HG02588 (cell line): ENCODE measurements around the gene EFNB2.

Experiments used
- ATAC-seq: cut with Tn5 transposase; IDR thresholded peaks from one replicate; pipeline ENCODE4 v1.9.1; 2021; ENCODE audit warnings: mild to moderate bottlenecking, moderate library complexity; ENCODE audit not compliant: unreplicated experiment

Gene EFNB2, protein sequence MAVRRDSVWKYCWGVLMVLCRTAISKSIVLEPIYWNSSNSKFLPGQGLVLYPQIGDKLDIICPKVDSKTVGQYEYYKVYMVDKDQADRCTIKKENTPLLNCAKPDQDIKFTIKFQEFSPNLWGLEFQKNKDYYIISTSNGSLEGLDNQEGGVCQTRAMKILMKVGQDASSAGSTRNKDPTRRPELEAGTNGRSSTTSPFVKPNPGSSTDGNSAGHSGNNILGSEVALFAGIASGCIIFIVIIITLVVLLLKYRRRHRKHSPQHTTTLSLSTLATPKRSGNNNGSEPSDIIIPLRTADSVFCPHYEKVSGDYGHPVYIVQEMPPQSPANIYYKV

DNA sequence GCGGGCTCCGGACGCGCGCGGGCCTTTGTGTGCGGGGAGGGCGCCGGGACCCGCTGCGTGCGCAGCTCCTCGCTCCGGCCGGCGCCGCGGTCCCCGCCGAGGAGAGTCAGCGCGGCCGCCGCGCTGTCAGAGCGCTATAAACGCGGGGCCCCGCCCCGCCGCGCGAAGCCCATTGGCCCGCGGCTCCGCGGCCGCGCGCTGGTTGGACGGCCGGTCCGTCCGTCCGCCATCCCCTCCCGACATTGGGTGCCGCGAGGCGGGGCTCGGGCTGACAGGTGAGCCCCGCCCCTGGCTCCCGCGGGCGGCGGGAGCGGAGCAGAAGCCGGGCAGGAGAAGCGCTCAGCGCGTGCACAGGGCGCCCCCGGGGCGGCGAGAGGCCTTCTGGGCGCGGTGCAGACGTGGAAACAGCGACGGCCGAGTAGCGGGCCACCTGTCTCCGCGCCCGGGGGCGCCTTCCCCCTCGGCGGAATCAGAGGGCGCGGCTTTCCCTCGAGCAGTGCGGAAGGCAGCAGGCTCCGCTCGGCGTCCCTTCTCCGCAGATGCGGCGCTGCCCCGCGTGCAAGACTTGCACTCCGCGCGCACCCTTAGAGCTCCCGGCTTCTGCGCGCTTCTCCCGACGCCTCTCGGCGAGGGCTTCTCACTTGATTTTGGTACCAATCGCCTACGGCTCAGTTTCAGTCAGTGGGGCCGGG is at the start of gene EFNB2:
EFNB2 (minus strand) TSS at position 111 of the 692 bp plus-strand sequence. CDS start 698 bp downstream, outside the sequence.
- peak; percentile 96 for ATAC-seq

DNA sequence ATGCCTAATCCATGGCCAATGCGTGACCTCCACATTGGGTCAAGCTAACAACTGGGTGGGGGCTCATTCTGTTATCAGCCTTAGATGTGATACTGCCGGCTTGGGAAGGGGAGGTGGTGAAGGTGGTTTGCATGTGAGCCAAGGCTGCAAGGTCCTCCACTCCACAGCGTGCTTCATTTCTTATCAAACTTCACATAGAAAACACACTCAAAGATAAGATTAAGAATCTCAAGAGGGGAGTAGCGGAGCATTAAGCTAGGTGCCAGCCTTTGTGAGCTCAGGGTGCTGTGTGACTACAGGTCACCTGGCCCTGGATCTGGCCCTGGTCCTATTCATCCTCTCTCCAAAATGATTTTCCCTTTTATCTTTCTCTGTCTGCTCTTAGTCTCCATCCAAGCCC is 45.8 kb upstream of the EFNB2 start:
- ATAC-seq = no peak

DNA sequence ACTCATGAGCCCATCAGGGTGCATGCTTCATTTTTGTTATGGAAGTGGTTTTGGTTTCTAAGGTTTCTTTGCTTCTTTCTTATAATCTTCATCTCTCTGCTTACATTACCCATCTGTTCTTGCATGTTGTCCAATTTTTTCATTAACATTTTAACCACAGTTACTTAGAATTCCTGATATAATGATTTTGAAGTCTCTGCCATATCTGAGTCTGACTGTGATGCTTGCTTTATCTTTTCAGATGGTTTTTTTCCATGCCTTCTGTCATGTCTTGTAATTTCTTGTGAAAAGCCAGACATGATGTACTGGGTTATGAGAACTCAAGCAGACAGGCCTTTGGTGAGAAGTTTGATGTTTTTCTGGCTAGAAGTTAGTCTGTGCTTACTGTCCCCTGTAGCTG is 40.4 kb upstream of the EFNB2 start:
- no peak for ATAC-seq

DNA sequence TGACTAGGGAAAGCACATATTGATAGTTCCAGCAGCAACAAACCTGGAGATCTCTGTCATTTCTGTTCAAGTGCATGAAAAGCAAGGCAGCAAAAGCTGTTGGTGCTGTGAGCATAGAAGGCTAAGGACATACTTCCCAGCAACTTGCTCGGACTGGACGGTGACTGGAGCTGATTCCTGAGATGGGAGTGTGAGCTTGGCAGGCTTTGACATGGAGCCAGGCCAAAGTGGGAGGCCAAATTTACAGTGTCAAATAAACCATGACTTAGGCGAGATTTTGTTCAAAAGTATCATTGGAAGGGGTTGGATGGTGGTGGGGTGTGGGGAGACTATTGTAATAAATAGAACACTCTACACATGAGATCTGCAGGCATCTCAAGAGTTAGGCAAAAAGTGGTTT is 38.4 kb upstream of the EFNB2 start:
- no peak for ATAC-seq

DNA sequence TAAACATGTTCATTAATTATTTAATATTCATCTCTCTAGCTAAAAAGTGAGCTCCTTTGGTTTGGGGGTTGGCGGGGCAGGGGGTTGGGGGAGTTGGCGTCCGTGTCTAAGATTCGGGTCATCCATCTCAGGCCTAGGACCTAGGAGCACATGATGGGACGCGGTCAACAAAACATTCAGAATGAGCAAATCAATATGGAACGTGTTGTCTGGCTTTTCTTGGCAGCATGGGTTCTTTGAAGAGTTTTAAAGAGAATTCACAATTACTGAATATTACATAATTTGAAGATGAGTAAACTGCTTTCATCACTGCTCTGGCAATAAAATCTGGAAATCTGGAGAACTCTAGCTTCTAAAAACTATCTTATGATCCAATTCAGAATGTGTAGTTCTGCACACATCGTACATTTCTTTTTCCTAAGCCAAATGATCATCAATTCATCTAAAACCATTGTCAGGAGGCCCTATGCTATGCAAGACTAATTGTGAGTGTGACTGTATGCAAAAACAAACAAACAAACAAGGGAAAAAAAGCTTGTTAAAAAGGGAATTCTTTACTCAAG is 37.9 kb upstream of the EFNB2 start:
- no peak for ATAC-seq

DNA sequence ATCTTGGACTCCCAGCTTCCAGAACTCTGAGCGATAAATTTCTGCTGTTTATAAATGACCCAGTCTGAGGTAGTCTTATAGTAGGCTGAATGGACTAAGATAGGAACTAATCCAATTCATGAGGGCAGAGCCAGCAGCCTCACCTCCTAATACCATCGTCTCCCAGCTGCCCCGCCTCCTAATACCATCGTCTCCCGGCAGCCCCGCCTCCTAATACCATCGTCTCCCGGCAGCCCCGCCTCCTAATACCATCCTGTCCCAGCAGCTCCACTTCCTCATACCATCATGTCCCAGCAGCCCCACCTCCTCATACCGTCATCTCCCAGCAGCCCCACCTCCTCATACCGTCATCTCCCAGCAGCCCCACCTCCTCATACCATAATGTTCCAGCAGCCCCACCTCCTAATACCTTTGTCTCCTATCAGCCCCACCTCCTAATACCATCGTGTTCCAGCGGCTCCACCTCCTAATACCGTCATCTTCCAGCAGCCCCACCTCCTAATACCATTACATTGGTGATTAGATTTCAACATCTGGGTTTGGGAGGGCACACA is 34.9 kb upstream of the EFNB2 start:
- ATAC-seq = no peak

DNA sequence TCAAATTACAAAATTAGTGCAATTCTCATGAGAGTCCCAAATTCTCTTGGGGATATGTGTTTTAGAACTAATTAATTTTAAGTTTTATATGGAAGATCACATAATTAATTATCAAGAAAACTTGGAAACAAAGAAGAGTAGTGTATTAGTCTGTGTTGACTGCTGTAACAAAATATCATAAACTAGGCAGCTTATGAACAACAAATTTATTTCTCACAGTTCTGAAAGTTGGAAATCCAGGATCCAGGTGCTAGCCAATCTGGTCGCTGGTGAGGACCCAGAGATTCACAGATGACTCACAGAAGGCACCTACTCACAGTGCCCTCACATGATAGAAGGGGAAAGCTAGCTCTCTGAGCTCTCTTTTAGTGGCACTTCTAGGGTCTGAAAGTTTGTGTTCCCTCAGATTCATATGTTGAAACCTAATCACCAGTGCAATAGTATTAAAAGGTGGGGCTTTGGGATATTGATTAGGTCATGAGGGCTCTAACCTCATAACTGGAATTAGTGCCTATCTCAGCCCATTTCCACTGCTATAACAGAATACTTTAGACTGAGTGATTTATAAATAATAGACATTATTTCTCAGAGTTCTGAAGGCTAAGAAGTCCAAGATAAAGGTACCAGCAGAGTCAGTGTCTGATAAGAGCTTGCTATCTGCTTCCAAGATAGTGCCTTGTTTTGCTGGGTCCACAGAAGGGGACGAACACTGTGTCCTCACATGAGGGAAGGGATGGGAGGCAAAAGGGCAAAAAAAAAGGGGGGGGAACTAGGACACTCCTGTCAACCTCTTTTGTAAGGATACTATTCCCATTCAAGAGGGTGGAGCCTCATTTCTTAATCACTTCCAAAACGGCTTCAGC is 34.0 kb upstream of the EFNB2 start:
- ATAC-seq = no peak

DNA sequence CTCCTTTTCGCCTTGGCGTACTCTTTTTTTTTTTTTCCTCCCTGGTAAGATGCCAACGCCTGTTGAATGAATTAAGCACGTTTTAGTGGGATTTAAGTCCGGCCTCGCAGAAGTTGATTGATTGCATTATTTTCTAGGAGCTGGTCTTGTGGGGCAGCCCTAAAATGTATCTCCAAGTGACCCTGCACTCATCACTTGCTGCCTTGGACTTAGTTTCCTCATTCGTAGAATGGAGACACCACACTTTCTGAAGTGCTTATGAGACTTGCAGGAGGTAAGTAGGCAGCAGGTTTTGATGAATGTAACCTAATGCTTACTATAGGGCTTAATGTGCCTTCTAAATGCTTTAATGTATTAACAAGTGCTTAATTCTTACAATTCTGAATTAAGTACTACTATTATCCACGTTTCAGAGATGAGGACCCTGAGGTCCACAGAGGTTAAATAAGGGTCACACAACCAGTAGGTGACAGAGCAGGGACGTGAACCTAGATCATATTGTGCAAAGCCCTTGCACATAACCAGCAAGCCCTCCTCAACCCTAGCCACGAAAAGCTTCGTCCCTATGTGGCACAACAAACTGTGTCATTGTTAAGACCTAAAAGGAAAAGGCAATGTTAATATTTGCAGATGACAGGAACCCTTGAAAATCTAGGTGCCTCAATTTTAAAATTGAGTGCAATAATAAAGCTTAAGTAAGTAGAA is 33.0 kb upstream of the EFNB2 start:
- ATAC-seq = peak; percentile 25

DNA sequence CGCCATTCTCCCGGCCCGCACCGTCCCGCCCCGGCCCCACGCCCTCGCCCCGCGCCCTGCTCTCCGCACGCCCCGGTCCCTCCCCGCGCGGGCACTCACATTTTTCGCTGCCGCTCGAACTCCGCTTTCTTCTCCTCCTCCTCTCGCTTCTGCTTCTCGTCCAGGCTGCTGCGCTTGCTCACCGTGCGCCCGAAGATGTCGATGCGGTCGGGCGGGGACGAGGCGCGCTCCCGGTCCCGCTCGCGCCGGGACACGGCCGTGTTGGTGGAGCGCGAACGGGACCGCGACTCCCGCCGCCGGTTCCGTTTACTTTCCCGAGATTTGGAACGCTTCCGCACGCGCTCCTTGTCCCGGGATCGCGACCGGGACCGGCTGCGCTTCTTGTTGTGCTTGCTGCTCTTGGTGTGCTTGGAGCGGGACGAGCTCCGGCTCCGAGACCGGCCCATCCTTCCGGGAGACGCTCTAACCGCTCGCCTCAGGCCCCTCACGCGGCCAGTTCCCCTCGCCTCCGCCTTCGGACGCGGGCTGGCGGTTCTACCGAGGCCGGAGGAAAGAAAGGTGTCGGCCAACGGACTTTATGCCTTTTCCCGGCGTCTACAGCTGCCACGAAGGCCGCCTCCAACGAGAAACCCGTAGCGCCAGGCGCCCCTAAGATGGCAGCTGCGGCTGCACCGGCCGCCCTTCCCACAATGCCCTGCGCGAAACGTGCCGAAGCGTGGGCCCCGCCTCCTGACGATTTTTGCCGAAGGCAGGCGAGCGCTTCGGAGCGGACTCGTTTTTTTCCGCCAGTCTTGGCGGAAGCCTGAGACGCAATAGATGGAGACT is 32.2 kb upstream of the EFNB2 start, which contains the start of gene ARGLU1:
ARGLU1 (minus strand) TSS at position 664 of the 825 bp plus-strand sequence; CDS start at position 446, 218 bp downstream.
- peak; percentile 70 for ATAC-seq

DNA sequence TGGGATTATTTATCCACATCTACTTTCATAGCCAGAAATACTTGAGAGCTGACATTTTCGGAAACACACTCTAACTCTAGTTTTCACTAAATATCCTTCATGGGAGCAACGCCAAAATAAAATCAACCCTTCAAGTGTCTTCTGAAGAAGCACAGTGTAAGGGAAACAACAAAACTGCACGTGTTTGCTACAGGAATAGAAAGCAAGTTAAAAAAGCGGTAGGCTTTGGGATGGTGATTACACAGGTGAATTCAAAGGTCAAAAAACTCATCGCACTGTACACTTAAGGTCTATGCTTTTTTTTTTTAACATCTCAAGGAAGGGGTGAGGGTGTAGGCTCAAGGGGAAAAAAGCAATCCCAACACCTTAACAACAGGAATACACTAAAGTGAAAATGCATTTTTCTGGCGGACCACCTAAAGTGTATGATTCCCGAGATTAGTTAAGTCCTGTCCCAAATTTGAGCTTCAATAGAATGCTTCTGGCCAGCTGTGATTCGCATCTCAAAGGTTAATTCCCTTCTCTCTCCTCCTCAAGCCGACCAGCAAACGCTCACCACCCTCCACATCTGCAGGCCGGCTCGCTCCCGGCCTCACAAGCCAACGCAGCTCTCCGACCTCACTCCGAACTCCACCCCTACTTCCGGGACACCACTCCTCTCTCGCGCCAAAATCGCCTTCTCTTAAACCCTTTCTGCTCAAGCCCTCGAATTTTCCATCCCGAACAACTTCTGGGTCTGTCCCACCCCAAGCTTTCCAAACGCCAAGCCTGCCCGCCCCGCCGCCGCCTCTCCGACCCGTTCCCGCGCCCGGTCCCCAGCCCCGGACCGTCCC is 31.4 kb upstream of the EFNB2 start:
- ATAC-seq = peak; percentile 46

DNA sequence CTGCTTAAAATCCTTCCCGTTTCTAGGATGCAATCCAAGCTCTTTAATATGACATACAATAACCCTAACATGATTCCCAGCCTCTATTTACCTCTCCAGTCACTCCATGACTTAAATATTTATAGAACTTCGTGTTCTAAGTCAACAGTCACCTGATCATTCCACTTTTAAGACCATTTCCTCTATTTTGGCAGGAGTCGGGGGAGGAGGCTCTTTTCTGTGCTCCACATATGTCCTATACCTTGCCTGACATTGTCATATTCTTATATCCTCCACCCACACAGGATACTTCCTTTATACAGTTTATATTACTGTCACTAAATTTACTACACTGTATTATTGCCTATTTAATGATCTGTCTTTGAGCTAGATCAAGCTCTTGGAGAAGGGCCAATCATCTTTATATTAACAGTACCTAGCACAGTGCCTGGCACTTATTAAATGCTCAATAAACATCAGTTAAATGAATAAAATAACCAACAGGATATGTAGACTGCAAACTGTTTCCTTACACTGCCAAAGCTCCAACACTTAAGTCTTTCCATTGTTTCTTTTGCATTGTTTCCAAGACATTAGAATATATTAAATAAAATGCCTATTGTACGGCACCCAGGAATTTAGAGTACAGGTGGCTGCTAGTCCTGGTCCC is 29.8 kb upstream of the EFNB2 start:
- no peak for ATAC-seq

DNA sequence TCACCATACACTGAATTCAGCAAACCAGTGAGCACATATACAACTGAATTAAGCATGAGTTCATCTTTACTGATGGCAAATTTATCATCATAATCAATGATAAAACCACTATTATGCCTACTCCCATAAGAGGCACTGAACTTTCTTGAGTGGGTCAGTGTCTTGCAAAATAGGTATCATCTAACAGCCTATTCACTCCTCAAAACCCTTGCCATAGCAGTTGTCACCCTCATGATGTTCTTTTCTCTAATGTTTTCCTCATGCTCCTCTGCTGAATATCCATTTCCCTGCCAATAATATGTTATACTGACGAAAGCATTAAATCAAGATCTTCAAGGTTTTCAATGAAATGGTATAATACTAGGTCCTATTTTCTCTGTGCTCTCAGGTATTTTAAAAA is 26.8 kb upstream of the EFNB2 start:
- no peak for ATAC-seq

DNA sequence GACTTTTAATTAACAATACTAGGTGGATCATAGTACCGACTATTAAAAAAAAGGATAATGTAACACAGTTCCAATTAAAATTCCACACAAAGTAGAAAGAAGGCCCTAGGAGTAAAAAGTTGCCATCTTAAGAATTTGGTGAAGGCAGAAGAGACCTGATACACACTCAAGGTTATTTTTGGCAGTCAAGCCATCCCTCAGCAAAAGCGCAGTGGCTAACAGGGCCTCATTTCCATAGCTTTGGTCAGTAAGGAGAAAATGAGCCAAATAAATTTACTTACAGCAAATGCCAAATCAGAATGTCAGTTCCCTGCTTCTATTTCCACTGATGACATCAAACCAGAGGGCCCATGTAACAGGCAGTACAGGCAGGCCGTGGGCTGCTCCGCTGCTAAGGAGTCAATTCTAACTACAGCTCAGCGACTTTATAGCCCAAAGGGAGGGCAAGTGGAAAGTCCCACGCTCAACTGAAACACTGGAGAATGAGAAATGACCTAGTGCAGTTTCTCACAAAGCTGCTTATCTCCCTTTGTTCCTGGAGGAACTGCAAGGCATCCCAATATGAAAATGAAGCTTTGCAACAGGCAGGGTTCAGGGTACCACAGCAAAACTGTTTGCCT is 26.2 kb upstream of the EFNB2 start:
- peak; percentile 88 for ATAC-seq

DNA sequence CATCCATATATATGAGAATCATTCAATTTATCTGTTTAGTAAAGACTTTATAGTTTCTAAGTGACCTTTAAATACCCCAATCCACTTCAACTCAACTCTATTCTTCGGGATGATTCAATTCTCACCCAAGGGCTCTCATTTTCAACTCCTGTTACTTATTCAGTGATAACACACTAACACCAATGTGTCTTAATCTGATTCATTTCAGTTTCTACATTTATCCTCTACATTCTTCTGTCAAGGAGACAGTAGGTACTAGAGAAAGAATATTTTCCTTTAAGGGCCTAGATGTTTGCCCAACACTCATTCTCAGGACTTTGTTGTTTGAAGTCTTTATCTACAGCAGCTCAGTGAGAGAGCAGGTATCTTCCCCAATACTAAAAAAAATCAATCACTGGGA is 25.4 kb upstream of the EFNB2 start:
- peak; percentile 34 for ATAC-seq

DNA sequence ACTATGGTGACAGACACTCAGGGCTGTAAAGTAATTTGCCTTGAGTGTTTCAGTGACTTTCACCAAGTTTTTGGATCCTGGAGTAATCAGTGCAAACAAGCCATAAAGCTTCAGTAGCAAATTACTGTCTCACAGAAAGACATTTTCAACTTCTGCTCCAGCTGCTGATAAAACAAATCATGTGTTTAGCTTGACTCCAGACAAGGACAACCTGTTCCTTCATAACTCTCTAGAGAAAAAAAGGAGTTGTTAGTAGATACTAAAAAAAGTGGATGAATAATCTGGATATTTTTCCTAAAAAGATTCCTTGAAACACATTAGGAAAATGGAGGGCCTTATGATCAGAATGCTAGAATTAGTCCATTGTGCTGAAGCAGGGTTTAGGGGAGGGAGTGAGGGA is 23.1 kb upstream of the EFNB2 start:
- ATAC-seq = no peak

DNA sequence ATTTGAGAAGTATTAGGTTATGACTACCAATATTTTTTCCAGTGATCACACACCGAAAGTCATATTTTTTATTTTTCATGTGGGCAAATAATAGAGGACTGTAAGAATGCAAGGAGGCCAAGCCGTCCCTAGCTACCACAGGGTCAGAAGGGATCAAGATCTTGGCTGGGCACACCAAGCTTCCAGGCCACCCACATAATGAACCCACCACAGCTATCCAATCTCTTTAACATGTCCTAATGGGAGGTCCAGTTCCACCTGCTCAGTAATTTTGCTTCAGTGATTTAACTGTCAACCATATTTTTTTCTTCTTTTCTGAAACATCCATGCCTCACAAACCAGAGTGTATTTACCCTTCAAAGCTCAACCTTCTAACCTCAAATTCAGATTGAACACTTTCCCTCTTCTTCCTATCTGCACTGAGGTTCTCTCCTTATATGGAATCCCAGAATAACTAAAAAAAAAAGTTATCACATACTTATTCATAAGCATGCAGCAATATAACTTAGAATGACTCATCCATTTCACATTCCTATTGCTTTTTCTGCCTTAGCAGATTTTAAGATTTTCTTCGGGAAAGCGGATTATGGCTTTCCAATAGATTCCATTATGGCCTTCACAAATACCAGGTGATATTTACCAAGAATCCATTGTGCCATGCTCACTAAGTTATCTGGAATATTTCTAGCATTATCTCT is 20.3 kb upstream of the EFNB2 start:
- no peak for ATAC-seq

DNA sequence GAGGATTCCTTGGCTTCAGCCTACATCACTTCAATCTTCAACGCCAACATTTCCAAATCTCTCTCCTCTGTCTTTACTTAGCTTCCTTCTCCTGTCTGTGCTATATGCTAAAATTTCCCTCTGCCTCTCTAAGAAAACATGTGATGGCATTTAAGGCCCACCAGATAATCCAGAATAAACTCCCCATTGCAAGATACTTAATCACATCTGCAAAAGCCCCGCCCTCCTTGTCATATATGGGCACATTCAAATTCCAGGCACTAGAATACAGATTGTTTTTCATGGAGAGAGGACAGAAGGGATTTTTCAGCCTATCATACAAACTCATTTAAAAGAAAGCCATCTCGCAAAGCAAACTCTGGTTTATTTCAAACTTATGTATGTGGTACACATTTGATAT is 16.3 kb upstream of the EFNB2 start:
- no peak for ATAC-seq
